ENCODE data around the gene WDR4. TPM values are rescaled to one million over a fixed set of nuclear protein-coding genes. Genes with fewer than 3 reads are reported as not detected.
"Not testable (repeated sequence)": the region's sequence is repeated elsewhere in the genome, so short reads cannot be mapped to it uniquely, and the experiment has no call there.

The WDR4 gene
- total RNA-seq: 21.4 and 22.5 TPM in 2 replicates
- long read RNA-seq, transcript WDR4-201 (12 exons, 1,471 nt): major isoform, 6 of 28 reads
- long read RNA-seq, partial matches to known transcripts: 1 of 28 reads
- long read RNA-seq, other reads (novel, unspliced or antisense): 18 of 28 reads

GRCh38 chr21:42878993-42879787 is at the start of gene WDR4:
WDR4 (minus strand) TSS chr21:42879539; CDS start chr21:42879495, 44 bp downstream.
- Mint-ChIP-seq H3K4me3 (ENCODE audit: low read depth) (peak within 1 kb of the TSS; percentile 97), H3K27ac (peak within 1 kb of the TSS; percentile 97), H3K27me3 (no peaks in the 10 kb centered on the region), H3K4me1 (ENCODE audit: low read depth) (peaks cover 17% of the 10 kb centered on the region), H3K9me3 (ENCODE audit: low read depth) (no peaks in the 10 kb centered on the region), H3K36me3 (ENCODE audit: insufficient read depth) (peaks cover 6% of the 10 kb centered on the region)
- TF ChIP-seq CTCF (IDR thresholded peaks at IDR 0.05; ENCODE audit: unreplicated experiment): no peak
- DNase-seq (ENCODE audit: low spot score, unreplicated experiment): peak; percentile 96

GRCh38 chr21:42927474-42928200 is 48.3 kb upstream of the WDR4 start:
- DNase-seq (ENCODE audit: low spot score, unreplicated experiment); H3K27me3 Mint-ChIP-seq; H3K4me3 Mint-ChIP-seq (ENCODE audit: low read depth); H3K36me3 Mint-ChIP-seq (ENCODE audit: insufficient read depth); H3K9me3 Mint-ChIP-seq (ENCODE audit: low read depth); H3K27ac Mint-ChIP-seq: not testable (repeated sequence)
- H3K4me1 Mint-ChIP-seq (ENCODE audit: low read depth): peaks cover 31% of the 10 kb centered on the region

- Mint-ChIP-seq H3K36me3 (ENCODE audit: insufficient read depth) (no peaks in the 10 kb centered on the region), H3K27ac (no peak within 1 kb of the TSS), H3K4me3 (ENCODE audit: low read depth) (no peak within 1 kb of the TSS), H3K27me3 (no peaks in the 10 kb centered on the region), H3K9me3 (ENCODE audit: low read depth) (no peaks in the 10 kb centered on the region), H3K4me1 (ENCODE audit: low read depth) (peaks cover 19% of the 10 kb centered on the region)
- TF ChIP-seq CTCF (IDR thresholded peaks at IDR 0.05; ENCODE audit: unreplicated experiment): no peak
- DNase-seq (ENCODE audit: low spot score, unreplicated experiment): no peak
Measured at GRCh38 chr21:42925114-42925926, 46.0 kb upstream of the WDR4 start, which contains the start of gene ERVH48-1. ERVH48-1 (minus strand) TSS chr21:42925630; CDS start chr21:42919006, 6,624 bp downstream.

- H3K4me1 Mint-ChIP-seq (ENCODE audit: low read depth): peaks cover 13% of the 10 kb centered on the region
- H3K27me3 Mint-ChIP-seq: no peaks in the 10 kb centered on the region
- H3K4me3 Mint-ChIP-seq (ENCODE audit: low read depth): no peak overlapping the region
Measured at GRCh38 chr21:42924433-42924751, 45.1 kb upstream of the WDR4 start.

More at GRCh38 chr21:42924433-42924751, 45.1 kb upstream of the WDR4 start:
- DNase-seq (ENCODE audit: low spot score, unreplicated experiment): no peak
- peak overlapping the region; percentile 75 for H3K27ac Mint-ChIP-seq
- no peak for TF ChIP-seq CTCF (IDR thresholded peaks at IDR 0.05; ENCODE audit: unreplicated experiment)
- H3K36me3 Mint-ChIP-seq (ENCODE audit: insufficient read depth): no peaks in the 10 kb centered on the region
- no peaks in the 10 kb centered on the region for H3K9me3 Mint-ChIP-seq (ENCODE audit: low read depth)

Measured in progenitor cell of endocrine pancreas (in vitro differentiated cells).